NCI-H82 (cell line): ENCODE data around the gene MYO3A.
"Not testable (repeated sequence)": the region's sequence is repeated elsewhere in the genome, so short reads cannot be mapped to it uniquely, and the experiment has no call there.

Experiments used
- DNase-seq: peaks from one replicate; lab custom pipeline; 2025; lab: John Stamatoyannopoulos, UW

Gene MYO3A

DNA sequence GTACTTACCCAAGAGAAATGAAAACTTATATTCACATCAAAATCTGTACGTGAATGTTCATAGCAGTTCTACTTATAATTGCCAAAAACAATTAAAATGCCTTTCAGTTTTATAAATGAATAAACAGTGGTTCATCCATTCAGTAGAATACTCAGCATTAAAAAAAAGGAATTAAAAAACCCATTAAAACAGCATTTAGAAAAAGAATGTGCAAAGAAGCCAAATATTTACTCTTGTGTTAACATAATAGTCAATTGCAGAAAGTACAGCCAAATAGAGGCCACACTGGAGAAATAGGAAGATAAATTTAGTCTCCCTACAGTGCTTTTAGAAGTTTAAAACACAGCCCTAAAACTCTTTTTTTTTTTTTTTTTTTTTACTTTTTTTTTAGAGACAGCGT is 54.6 kb downstream of the MYO3A start:
- DNase-seq, result no peak

DNA sequence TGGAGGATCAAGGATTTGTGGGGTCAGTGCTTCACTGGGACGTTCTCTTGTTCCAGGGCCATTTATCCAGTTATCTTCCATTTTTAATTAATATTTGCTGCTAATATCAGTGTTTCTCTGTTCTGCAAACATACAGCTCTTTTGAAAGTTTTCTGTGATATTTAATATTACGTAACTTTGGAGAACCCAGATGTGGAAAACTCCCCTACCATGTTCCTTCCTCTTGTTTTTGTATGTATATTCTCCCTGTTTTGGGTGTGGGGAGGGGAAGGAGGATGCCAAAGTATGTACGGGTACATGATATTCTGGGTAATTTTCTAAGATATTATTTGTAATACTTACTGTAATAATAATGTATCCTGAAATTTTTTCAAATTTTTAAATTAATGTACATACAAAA is 55.9 kb downstream of the MYO3A start:
- DNase-seq, result no peak

DNA sequence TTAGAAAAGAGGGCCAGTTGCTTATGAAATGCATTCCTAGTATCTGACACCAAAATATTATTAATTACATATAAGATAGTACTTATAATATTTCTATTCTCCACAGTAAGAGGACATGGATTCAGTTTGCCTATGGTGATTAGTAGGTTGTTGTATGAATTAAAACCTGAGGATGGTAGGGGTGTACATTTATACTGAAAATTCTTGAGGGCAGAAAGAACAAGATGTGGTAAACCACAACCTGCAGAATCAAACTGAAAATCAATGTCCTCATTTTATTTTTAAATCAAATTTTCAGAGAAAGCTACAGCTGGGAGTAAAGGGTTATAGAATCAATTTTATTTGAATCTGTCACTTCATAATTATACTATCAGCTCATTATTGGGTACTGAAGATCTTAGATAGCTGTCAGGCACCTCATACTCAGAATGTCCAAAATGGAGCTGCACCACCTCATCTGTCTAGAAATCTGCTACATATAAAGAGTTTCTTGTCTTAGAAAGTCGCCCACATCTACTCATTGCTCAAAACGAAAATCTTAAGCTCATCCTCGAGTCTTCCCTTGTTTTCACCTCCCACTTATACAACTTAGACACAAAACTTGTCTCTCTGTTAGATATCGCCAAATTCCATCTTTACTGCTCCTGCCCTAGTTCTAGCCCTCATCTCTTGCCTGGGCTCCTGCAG is 65.4 kb downstream of the MYO3A start:
- DNase-seq, result no peak

DNA sequence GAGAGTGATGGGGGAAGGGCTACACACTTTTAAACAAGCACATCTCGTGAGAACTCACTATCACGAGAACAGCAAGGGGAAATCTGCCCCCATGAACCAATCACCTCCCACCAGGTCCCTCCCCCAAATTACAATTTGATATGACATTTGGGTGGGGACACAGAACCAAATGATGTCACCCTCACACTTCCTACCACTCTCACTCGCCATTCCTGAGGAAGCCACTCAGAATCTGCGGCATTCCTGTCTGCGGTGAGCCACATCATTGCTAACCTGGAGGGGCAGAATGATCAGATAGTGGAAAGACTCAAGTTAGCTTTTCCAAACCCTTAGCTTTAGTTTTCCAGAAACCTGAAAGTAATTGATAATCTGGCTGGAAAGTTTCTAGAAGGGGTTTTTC is 66.9 kb downstream of the MYO3A start:
- DNase-seq, result no peak

DNA sequence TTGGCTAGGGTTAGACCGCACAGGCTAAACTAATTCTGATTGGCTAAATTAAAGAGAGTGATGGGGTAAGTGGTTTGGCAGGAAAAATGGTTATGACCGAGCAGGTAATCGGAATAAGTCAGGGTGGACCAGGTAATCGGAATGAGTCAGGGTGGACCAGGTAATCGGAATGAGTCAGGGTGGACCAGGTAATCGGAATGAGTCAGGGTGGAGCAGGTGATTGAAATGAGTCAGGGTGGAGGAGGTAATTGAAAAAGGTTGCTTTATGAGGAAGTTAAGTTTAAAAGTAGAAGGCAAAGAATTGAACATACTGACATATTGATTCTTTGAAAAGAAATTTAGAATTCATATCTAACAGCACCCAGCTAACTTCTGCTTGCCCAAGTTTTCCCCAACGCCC is 68.4 kb downstream of the MYO3A start:
- not testable (repeated sequence) for DNase-seq

DNA sequence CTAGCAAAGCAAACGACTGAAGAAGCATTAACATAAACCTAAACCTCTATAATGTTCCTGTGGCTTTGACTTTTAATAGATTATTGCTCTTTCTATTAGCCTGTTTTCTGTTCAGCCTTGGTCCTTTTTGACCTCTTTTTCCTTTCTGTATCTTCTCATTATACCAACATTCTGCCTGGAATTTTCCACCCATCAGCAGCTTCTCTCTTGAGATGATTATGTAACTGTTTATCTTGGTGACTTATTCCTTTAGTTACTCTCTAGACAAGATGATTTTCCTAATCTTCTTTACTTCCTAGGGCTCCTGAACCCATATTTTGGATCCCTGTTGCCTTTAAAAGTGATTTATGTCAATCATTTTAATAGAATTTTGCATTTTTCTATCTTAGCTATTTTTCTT is 81.1 kb downstream of the MYO3A start:
- no peak for DNase-seq

DNA sequence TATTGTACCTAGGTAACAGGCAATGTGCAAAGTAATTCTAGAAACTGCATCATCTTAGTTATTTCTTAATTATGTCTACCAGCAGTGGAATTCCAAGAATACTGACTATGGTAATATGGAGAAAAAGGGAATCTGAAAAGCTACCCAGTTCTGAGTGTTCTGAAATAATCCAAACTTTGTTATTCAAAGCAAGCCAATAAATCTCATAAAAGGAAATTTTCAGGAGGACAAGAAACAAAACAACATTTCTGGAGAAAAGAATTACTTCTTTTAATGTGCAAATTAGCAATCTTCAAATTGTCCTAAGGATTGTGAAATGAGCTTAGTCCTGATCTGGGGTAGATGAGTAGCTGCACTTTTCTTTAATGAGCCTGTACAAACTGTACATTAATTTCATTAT is 88.8 kb downstream of the MYO3A start:
- no peak for DNase-seq

DNA sequence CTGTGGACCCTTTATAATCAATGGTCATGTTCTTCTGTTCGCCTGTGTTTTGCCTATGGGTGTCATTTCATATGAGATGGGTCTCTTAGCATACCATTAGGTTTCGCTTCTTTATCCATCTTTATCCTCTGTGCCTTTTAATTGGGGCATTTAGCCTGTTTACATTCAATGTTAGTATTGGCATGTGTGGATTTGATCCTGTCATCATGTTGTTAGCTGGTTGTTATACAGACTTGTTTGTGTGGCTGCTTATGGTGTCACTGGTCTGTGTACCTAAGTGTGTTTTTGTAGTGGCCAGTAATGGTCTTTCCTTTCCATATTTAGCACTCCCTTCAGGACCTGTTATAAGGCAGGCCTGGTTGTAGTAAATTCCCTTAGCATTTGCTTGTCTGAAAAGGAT is 90.3 kb downstream of the MYO3A start:
- DNase-seq, result no peak

DNA sequence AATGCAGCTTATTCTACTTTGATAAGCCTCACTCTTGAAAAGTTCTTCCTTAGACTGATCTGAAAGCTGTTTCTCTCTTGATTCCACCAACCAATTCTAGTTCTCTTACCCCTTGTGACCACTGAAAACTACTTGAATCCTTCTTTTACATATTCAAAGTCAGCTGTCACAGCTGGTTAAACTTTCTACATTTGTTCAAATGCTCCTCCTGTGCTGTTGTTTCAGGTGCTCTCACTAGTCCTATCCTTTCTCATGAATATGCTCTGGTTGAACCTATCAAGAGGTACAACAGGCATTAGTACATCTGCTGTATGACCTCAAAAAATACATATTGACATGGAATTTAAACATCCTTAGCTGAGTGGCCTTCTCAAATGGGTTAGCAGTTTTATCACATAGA is 91.5 kb downstream of the MYO3A start:
- DNase-seq, result no peak

DNA sequence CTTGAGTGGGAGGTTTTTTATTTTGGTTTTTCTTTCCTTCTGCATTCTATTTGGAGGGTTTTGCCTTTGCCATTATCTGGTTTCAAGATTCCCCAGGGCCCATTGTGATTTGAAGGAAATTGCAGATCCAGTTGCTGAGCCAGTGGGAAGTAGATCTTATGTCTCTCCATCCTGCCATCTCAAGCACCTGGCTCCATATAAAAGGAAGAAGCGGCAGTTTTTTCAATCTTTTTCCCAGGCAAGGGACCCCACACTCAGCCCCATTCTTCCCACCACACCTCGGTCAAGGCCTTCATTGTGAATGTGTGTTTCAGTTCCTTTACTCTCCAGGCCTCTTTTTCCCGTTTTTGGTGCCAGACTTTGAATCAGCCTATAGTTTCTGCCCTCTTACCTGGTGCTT is 95.8 kb downstream of the MYO3A start:
- no peak for DNase-seq

DNA sequence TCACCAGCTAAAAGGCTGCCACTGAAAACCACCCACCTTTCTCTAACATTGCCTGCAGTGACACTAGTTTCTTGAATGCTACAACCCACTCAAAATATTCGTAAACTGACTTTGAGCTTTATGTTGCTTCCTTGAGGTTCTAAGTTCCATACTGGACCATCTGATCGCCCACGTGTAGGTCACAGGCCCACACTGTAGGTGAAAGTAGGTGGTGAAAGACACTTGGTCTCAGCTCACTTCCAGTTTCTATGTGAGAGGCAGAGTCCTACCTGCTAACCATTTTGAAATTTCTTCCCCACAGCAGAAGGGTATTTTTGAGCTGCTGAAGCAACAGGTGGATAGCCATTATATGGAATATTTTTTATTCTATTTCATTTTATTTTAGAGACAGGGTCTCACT is 97.3 kb downstream of the MYO3A start:
- DNase-seq, result no peak

DNA sequence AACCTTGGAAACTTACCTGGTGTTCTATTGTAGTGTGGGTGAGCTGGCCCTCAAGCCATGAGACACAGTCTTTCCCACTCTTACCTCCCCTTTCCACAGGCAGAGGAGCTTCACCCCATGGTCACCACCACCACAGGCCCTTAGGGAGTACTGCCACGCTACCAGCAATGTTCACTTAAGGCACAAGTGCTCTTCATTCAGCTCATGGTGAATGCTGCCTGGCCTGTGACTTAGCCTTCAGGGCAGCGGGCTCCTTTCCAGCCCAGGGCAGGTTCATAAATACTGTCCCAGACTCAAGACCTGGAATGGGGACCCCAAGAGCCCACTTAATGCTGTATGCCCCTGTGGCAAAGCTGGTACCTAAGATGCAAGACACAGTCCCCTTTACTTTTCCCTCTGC is 109.4 kb downstream of the MYO3A start:
- DNase-seq, result no peak

DNA sequence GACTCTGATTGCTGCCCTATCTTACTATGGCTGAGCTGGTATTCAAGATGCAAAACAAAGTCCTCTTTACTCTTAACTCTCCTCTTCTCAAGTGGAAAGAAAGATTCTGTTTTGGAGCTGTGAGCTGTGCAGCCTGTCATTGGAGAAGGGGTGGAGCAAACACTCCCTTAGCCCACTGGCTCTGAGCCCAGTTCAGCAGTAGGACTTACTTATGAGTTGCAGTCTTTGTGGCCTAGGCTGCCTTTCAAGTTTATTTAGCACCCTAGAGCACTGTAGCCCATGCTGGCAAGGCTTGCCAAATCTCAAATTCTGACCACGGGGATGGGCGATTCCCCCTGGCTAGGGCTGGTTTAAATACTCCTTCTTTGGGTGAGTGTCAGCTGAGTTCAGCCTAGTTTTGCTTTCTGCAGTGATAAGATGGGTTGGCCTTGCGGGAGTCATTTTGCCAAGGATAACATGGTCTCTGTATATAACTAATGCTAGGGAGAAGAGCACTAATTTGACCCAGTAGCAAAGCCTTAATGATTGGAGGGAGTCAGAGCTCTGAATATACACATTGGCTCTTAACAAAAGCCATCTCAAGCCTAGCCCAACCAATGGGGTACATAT is 110.2 kb downstream of the MYO3A start:
- no peak for DNase-seq

DNA sequence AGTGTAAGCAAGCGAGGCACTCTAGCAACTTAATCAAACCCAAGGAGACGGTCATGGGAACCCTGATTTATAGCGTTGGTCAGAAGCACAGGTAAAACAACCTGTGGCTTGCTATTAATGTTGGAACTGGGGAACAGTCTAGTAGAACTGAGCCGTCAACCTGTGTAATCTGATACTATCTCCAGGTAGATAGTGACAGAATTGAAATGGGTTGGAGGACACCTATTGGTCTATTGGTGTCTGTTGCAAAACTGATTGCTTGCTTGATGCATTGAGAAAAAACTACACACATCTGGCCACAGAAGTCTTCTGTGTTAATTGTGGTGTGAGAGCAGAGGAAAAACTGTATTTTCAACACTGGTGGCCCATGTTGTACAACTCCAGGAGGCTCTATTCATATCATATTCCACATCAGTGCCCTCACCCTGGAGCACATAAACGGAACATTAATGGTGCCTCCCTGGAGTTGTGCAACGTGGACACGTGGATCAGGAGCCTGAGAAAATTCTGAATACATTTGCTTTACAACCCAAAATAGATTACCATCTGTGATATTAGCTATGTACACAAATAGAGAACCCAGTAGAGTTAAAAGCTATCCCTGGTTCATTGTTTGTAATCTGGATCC is 112.2 kb downstream of the MYO3A start:
- DNase-seq, result no peak

DNA sequence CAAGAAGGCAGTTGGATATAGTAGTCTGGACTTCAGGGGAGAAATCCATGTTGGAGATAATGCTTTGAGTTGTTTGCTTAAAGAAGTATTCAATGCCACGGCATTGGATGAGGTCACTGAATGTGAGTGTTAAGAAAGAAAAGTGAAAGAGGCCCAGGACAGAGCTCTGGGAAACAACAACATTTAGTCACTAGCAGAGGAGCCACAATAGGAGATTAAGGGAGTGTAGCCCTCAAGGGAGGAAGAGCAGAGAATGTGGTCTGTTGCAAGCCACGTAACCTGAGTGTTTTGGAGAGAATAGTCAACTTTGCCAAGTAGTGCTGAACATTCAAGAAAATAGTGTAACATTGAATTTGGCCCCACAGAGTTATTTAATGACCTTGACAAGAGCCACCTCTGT is 114.7 kb downstream of the MYO3A start:
- no peak for DNase-seq

DNA sequence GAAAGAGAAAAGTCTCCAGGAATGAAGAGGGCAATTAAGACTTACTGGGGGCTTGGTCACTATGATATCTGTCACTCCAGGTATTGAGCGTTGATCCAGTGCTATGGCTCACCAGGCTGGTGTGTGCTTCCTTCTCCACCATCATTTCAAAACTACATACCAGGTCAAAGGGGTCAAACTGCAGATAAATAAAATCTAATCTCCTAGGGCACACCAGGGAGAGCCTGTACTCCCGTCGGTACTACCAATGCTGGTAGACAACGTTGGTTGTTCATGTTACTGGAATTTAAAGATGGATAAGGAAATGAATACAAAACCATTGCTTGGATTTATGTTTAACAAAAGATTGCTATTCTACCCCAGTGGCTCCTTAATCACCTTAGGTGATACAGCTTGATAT is 118.3 kb downstream of the MYO3A start:
- no peak for DNase-seq

DNA sequence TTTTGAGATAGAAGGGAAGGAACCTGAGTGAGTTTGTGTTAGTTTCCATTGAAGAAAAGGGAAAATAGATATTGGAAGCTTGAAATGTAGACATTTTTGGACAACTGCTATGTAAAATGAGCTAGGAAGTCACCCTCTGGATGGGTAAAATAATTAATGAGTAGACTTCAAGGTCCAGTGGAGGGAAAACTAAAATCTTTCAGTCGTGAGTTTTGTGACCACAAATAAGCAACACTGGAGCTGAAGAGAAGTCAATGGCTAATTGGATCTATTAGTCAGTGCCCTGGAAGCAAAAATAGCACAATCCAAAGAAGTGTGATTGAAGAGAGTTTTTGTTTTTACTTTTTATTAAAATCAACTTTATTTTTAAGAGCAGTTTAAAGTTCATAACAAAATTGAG is 123.4 kb downstream of the MYO3A start:
- DNase-seq, result no peak

DNA sequence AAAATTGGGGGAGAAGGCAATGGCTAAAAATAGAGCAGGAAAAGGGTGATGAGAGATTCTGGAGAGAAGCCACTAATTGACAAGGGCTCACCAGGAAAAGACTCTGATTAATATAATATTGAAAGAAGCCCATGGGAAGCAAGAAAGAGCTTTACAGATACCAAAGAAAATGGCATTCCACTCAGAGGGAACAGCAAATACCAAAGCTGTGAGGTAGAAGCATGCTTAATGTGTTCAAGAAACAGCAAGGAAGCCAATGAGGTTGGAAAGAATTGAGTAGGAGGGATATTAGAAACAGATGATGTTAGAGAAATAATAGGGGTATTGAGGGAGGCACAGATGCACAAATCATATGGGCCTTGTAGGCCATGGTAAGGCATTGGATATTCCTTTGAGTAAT is 130.1 kb downstream of the MYO3A start:
- DNase-seq, result no peak

DNA sequence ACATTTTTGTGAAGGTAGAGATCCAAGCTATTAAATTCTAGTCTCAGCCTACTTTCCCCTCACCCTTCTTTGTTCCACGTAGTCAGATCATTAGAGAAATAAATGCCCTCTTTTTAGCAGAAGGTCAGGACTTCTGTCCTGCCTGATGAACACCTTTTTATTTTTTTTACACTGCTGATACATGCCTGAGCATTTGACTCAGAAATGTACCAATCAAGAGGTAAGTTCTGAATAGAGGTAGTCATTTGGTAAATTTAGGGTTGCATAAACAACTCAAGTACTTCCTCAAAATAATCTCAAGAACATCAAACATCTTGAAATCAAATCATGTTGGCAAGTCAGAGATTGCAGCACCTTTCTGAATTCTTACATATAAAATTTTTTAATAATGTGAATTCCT is 133.7 kb downstream of the MYO3A start:
- DNase-seq, result no peak

DNA sequence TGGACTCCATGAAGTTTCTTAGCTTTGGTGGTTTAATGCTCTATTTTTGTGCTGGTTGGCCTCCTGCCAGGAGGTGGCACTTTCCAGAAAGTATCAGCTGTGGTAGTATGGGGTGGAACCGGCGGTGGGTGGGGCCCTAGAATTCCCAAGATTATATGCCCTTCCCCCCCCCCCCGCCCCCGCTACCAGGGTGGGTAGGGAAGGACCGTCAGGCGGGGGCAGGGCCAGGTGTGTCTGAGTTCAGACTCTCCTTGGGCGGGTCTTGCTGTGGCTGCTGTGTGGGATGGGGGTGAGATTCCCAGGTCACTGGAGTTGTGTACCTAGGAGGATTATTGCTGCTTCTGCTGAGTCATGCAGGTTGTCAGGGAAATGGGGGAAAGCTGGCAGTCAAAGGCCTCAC is 146.9 kb downstream of the MYO3A start:
- not testable (repeated sequence) for DNase-seq

DNA sequence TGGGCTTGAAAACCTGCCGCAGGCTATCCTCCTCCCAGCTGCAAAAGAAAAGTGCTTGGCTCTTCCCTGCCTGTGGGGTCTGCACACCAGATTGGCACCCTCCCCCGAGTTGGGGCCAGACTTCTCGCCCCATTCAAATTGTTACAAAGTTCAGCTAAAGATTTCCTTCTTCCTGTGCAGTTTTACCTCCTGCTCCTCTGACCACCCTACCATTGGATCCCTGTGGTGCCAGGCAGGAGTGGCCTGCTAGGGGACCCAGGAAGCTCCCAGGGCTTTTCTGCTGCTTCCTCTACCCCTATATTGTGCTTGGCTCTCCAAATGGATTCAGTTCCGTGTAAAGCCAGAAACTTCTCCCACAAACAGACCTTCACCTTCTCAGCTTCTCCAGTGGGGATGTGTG is 147.4 kb downstream of the MYO3A start:
- DNase-seq, result no peak

DNA sequence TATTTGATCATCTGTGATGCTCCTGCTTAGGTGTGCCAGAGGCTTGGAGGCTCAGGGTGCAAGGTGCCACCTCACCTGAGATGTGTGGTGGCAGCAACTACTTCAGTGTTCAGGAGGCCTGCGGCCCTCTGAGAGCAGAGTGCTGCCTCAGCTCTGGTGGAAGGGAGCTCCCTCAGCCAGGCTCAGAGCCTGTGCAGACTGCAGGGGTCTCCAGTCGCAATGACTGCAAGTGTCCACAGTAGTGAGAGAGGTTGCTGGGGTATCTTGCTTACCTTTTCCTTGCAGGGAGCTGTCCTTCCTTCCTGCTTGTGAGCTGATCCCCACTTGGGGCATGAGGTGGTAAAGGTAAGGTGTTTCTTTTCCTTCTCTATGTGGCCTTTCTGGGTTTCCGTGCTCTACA is 151.5 kb downstream of the MYO3A start:
- no peak for DNase-seq

DNA sequence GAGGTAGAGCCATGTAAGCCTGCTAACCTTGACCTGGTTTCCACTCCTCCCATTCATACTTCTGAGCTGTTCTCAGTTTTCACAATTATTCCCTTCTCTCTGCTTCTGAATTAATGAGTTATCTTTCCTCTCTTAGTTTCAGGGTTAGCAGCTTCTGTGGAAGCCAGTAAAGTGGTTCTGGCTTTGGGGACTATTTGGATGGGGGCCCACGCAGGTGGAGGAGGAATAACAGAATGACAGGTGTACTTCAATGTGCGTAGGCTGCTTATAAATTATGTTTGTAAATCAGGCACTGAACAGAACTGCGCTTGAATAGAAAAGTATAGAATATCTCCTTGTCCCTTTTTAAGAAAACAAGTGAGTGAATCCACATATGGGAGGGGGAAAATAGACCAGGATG is 153.6 kb downstream of the MYO3A start:
- DNase-seq, result no peak

DNA sequence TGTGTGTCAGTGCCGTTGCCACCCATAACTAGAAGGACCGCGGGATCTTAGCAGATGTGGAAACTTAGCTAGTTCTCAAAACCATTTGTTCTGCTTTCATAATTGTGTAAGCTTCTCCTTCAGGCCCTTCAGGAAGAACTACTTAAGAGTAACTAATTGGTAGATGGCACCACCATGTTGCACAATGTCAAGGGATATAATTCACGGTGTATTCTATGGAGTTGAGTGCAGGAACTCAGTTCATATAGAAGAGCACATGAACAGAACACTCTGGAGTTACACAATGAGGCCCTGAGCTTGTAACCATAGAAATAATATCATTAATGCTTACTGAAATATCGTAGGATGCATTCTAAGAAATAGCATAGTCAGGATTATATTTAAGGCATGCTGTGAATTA is 156.0 kb downstream of the MYO3A start:
- no peak for DNase-seq
